MM.1S (cell line): ENCODE results near the gene POLE2.

Source experiments
- CTCF ChIP-seq: fragments of 300-600 bp; sonication (generic); IDR thresholded peaks from 2 replicates; pipeline ENCODE4 v1.5.1; 2016; ENCODE audit warnings: antibody characterized with exemption, low read length, mixed read lengths
- EZH2phosphoT487 ChIP-seq: fragments of 300-600 bp; sonication (generic); IDR thresholded peaks from 2 replicates; pipeline ENCODE4 v1.6.1; 2018; ENCODE audit warnings: antibody characterized with exemption, low read length

- TF ChIP-seq CTCF (no peak), EZH2phosphoT487 (no peak)
These were observed 17.5 kb downstream of the POLE2 start for GRCh38 chr14:49670475-49670874.
